Sigmoid colon (tissue), 4 donors: ENCODE data around the gene PLEKHG4B.

Experiments used
- CTCF ChIP-seq, 4 experiments: fragments of 450-650 bp in 3 of 4; fragments of 200-600 bp in 1 of 4; IDR thresholded peaks; one replicate each; pipeline ENCODE4 v1.5.1; 2016 to 2019; ENCODE audit warnings: antibody characterized with exemption in 4 of 4, mild to moderate bottlenecking in 3 of 4, moderate library complexity in 2 of 4
- POLR2A ChIP-seq, 2 donors: fragments of 450-650 bp; IDR thresholded peaks; one replicate each; pipeline ENCODE4 v1.6.1; 2016; ENCODE audit warnings: antibody characterized with exemption in 2 of 2, mild to moderate bottlenecking in 2 of 2, moderate library complexity in 2 of 2
- POLR2AphosphoS5 ChIP-seq, 4 donors: sonication (generic); formaldehyde crosslinking; IDR thresholded peaks; one replicate each; pipeline ENCODE4 v1.6.1; 2017; ENCODE audit warnings: antibody characterized with exemption in 4 of 4

GRCh38 chr5:219991-220390, 128.0 kb downstream of the PLEKHG4B start:
- TF ChIP-seq CTCF (IDR thresholded peaks at IDR 0.05) (no peak), POLR2A (IDR thresholded peaks at IDR 0.05) (no peak), POLR2AphosphoS5 (IDR thresholded peaks at IDR 0.05) (no peak)
